ENCODE data around the gene ZCCHC8.

GRCh38 chr12:122513660-122514059 is 12.9 kb upstream of the ZCCHC8 start:
- TF ChIP-seq CTCF (IDR thresholded peaks at IDR 0.05 in 4 of 5, conservative IDR thresholded peaks at IDR 0.05 in 1 of 5) (no peak), POLR2A (IDR thresholded peaks at IDR 0.05) (no peak)
